OCI-LY7 (cell line): ENCODE data around the gene APPL2. TPM values are rescaled to one million over a fixed set of nuclear protein-coding genes. Genes with fewer than 3 reads are reported as not detected.

Experiments used
- BruUV-seq: library from RNA; stranded (reverse); fragments of 400-500 nt; replicated peaks from 2 replicates; lab custom pipeline; 2021; lab: Mats Ljungman, UMichigan
- CTCF ChIA-PET: fragments of 300-600 bp; sonication (Branson Sonifier 250); formaldehyde crosslinking; loops from one replicate; lab custom pipeline; 2022; ENCODE audit warnings: antibody characterized with exemption; ENCODE audit not compliant: unreplicated experiment; lab: Charles Lee
- POLR2A ChIA-PET: fragments of 300-600 bp; sonication (Branson Sonifier 250); formaldehyde crosslinking; loops from one replicate; lab custom pipeline; 2022; ENCODE audit warnings: antibody characterized with exemption; lab: Charles Lee
- DNase-seq: peaks from one replicate; pipeline ENCODE4 v3.0.0-alpha.2; 2015; ENCODE audit warnings: low spot score
- H2AFZ ChIP-seq: fragments of 200-600 bp; sonication (generic), shearing (Covaris generic); 2 replicates; pipeline ENCODE4 v1.6.1; 2014; ENCODE audit warnings: mild to moderate bottlenecking, antibody characterized with exemption, low read length, moderate library complexity
- H3K27ac ChIP-seq: fragments of 200-600 bp; sonication (generic); 2 replicates; pipeline ENCODE4 v1.5.1; 2014; ENCODE audit warnings: mixed run types, low read depth, mild to moderate bottlenecking, moderate library complexity, low read length, inconsistent platforms; ENCODE audit not compliant: poor library complexity, severe bottlenecking
- H3K36me3 ChIP-seq: fragments of 200-600 bp; sonication (generic); 2 replicates; pipeline ENCODE4 v1.6.1; 2014; ENCODE audit warnings: mild to moderate bottlenecking, antibody characterized with exemption, low read length, moderate library complexity, mixed read lengths; ENCODE audit not compliant: insufficient read depth
- H3K4me1 ChIP-seq: fragments of 200-600 bp; sonication (generic); 2 replicates; pipeline ENCODE4 v1.5.1; 2014; ENCODE audit warnings: mild to moderate bottlenecking, low read length; ENCODE audit not compliant: insufficient read depth, poor library complexity, severe bottlenecking
- H3K4me2 ChIP-seq: fragments of 200-600 bp; sonication (generic); 2 replicates; pipeline ENCODE4 v1.6.1; 2014; ENCODE audit warnings: mild to moderate bottlenecking, low read length
- H3K4me3 ChIP-seq: fragments of 200-600 bp; sonication (generic); 2 replicates; pipeline ENCODE4 v1.5.1; 2014; ENCODE audit warnings: mild to moderate bottlenecking, low read depth, low read length; ENCODE audit not compliant: poor library complexity, severe bottlenecking
- H3K79me2 ChIP-seq: fragments of 200-600 bp; sonication (generic); 2 replicates; pipeline ENCODE4 v1.6.1; 2016; ENCODE audit warnings: low read depth, mild to moderate bottlenecking, low read length, moderate library complexity, mixed read lengths; ENCODE audit not compliant: insufficient read depth
- H3K9me2 ChIP-seq: fragments of 200-600 bp; sonication (generic); 2 replicates; pipeline ENCODE4 v1.6.1; 2016; ENCODE audit warnings: mild to moderate bottlenecking, low read length, mixed read lengths; ENCODE audit not compliant: insufficient read depth
- H3K9me3 ChIP-seq: fragments of 200-600 bp; sonication (generic); 2 replicates; pipeline ENCODE4 v1.6.1; 2014; ENCODE audit warnings: mild to moderate bottlenecking, mixed run types, low read length, mixed read lengths
- H4K20me1 ChIP-seq: fragments of 200-600 bp; sonication (generic); 2 replicates; pipeline ENCODE4 v1.6.1; 2014; ENCODE audit warnings: mild to moderate bottlenecking, antibody characterized with exemption, low read length, moderate library complexity, mixed read lengths; ENCODE audit not compliant: insufficient read depth
- EZH2phosphoT487 ChIP-seq: fragments of 200-600 bp; sonication (generic); IDR thresholded peaks from 2 replicates; pipeline ENCODE4 v1.6.1; 2018; ENCODE audit warnings: low read depth, borderline replicate concordance, mild to moderate bottlenecking, mixed run types, antibody characterized with exemption, low read length, moderate library complexity, mixed read lengths
- intact Hi-C: fragments of 100-400 bp; cut with micrococcal nuclease; formaldehyde crosslinking; loops from one replicate; pipeline ENCODE4 v1.10.0; 2022; ENCODE audit not compliant: unreplicated experiment
- total RNA-seq, 2 experiments: library from RNA; depleted of rRNA in 1 of 2; stranded (reverse); fragments of >200 nt in 1 of 2; shearing (Covaris generic) in 1 of 2; gene quantifications; 2 replicates each; pipeline ENCODE4 v1.2.3, GENCODE V29; 2014 to 2022
- TF ChIP-seq, protein P1 (sequence below): fragments of 200-600 bp; sonication (generic); conservative IDR thresholded peaks from 2 replicates; pipeline ENCODE4 v1.5.1; 2014; ENCODE audit warnings: mild to moderate bottlenecking, antibody characterized with exemption, low read length, moderate library complexity, mixed read lengths

The APPL2 gene
- total RNA-seq, 2 experiments from 2014 or later: 18.8 to 29.1 TPM

DNA sequence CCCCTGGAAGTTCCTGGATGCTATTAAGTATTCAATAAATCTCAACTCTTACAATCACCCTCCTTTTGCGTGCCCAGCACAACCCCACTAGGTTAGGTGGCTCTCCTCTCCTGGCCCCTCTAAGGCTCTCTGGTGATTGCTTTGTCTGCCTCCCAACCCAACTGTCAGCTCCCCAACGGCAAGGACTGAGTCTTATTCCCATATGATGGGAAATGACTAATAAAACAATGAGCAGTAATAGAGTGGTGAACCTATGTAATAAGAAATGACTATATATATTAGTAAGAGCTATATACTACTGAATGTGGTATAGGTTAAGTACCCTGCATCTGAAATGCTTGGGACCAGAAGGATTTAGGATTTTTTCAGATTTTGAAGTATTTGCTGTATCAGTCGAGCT is 8.1 kb downstream of the APPL2 start:
- no peaks in the 10 kb centered on the region for H3K4me1 ChIP-seq
- no peak overlapping the region for H3K4me2 ChIP-seq
- no peak overlapping the region for H2AFZ ChIP-seq
- no peaks in the 10 kb centered on the region for H3K9me2 ChIP-seq
- no peak for TF ChIP-seq EZH2phosphoT487
- TF ChIP-seq, protein P1, sequence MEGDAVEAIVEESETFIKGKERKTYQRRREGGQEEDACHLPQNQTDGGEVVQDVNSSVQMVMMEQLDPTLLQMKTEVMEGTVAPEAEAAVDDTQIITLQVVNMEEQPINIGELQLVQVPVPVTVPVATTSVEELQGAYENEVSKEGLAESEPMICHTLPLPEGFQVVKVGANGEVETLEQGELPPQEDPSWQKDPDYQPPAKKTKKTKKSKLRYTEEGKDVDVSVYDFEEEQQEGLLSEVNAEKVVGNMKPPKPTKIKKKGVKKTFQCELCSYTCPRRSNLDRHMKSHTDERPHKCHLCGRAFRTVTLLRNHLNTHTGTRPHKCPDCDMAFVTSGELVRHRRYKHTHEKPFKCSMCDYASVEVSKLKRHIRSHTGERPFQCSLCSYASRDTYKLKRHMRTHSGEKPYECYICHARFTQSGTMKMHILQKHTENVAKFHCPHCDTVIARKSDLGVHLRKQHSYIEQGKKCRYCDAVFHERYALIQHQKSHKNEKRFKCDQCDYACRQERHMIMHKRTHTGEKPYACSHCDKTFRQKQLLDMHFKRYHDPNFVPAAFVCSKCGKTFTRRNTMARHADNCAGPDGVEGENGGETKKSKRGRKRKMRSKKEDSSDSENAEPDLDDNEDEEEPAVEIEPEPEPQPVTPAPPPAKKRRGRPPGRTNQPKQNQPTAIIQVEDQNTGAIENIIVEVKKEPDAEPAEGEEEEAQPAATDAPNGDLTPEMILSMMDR: no peak
- intact Hi-C loops: no loop called here
- H3K4me3 ChIP-seq: no peak overlapping the region
- H3K79me2 ChIP-seq: no peaks in the 10 kb centered on the region
- H3K9me3 ChIP-seq: no peaks in the 10 kb centered on the region
- DNase-seq: no peak
- ChIA-PET POLR2A (no interaction called here), CTCF (no interaction called here)
- no peaks in the 10 kb centered on the region for H4K20me1 ChIP-seq
- no peak overlapping the region for H3K27ac ChIP-seq
- no TSS peak for BruUV-seq
- peaks cover 29% of the 10 kb centered on the region for H3K36me3 ChIP-seq

DNA sequence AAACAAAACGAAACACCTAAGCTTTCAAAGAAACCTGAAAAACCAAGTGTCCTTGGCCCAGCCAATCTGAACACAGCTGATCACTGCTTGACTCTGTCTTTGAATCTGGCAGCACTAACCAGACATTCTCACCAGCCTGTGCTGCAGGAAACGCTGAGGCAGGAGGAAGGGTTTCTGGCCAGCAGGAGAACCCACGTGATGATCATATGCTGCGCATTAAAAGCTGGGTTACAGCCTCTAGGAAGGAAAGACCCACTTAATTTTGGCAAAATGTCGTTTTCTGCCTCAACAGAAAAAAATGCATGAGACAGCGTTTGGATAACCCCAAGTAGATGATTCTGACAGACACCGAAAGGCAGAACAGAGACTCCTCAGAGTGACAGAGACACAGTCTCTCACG is 9.8 kb downstream of the APPL2 start:
- intact Hi-C loops: no loop called here
- ChIA-PET POLR2A (no interaction called here), CTCF (no interaction called here)
- H3K9me2 ChIP-seq: no peaks in the 10 kb centered on the region
- no peak overlapping the region for H3K4me3 ChIP-seq
- TF ChIP-seq, protein P1: no peak
- no peak for TF ChIP-seq EZH2phosphoT487
- no peak overlapping the region for H2AFZ ChIP-seq
- peaks cover 27% of the 10 kb centered on the region for H3K36me3 ChIP-seq
- BruUV-seq: no TSS peak
- H4K20me1 ChIP-seq: no peaks in the 10 kb centered on the region
- H3K9me3 ChIP-seq: no peaks in the 10 kb centered on the region
- H3K4me2 ChIP-seq: no peak overlapping the region
- no peak for DNase-seq
- H3K27ac ChIP-seq: no peak overlapping the region
- no peaks in the 10 kb centered on the region for H3K79me2 ChIP-seq
- H3K4me1 ChIP-seq: no peaks in the 10 kb centered on the region

- BruUV-seq: no TSS peak
- Histone ChIP-seq H3K79me2 (no peaks in the 10 kb centered on the region), H3K9me3 (no peaks in the 10 kb centered on the region), H3K4me3 (no peak overlapping the region), H3K4me2 (no peak overlapping the region), H3K36me3 (peaks cover 23% of the 10 kb centered on the region), H3K4me1 (no peaks in the 10 kb centered on the region), H3K9me2 (no peaks in the 10 kb centered on the region), H4K20me1 (no peaks in the 10 kb centered on the region), H2AFZ (no peak overlapping the region), H3K27ac (no peak overlapping the region)
- TF ChIP-seq, protein P1: no peak
- TF ChIP-seq EZH2phosphoT487: no peak
- ChIA-PET CTCF (no interaction called here), POLR2A (interaction anchor here (1.7 kb wide), 1 partner anchor 25 kb away, joined by 3 read pairs; no protein-coding TSS in a partner anchor)
- intact Hi-C loops: no loop called here
- DNase-seq: no peak
Measured at GRCh38 chr12:105225505-105226015, 10.4 kb downstream of the APPL2 start.
